Endothelial cell of umbilical vein (primary cell): ENCODE measurements around the gene ACKR3. TPM values are rescaled to one million over a fixed set of nuclear protein-coding genes. Genes with fewer than 3 reads are reported as not detected.

Experiments used
- BruUV-seq: library from RNA; stranded (reverse); fragments of 400-500 nt; replicated peaks from 2 replicates; lab custom pipeline; 2021; lab: Mats Ljungman, UMichigan
- CTCF ChIA-PET: fragments of 300-600, 350-600 bp; sonication (Branson Sonifier 250); formaldehyde crosslinking; loops from one replicate; lab custom pipeline; 2021; ENCODE audit warnings: antibody characterized with exemption, inconsistent platforms; lab: Charles Lee
- POLR2A ChIA-PET: fragments of 300-600, 350-600 bp; sonication (Branson Sonifier 250); formaldehyde crosslinking; loops from one replicate; lab custom pipeline; 2021; ENCODE audit warnings: antibody characterized with exemption, inconsistent platforms; lab: Charles Lee
- DNase-seq: peaks from one replicate; pipeline ENCODE4 v3.0.0-alpha.2; 2011; ENCODE audit warnings: low read depth, low spot score
- FAIRE-seq: peaks from 2 replicates; lab custom pipeline; 2011; peaks lifted over from hg19 to GRCh38; lab: Jason Lieb, UNC
- H2AFZ ChIP-seq: 2 replicates; pipeline ENCODE4 v1.6.0; 2012; ENCODE audit warnings: low read depth, low read length, control low read depth, inconsistent platforms
- H3K27ac ChIP-seq: 2 replicates; pipeline ENCODE4 v1.5.1; 2011; ENCODE audit warnings: low read depth, mild to moderate bottlenecking, control low read depth, low read length, moderate library complexity; ENCODE audit not compliant: insufficient read depth
- H3K27me3 ChIP-seq, 2 experiments: 2 replicates each; pipeline versions ENCODE4 v1.6.0 to v1.6.1; 2011; ENCODE audit warnings: low read length in 2 of 2, mixed read lengths in 1 of 2; ENCODE audit not compliant: control insufficient read depth in 2 of 2, insufficient read depth in 2 of 2
- H3K36me3 ChIP-seq, 2 experiments: 2 replicates in 1 of 2; 3 replicates in 1 of 2; pipeline ENCODE4 v1.5.1; 2011; ENCODE audit warnings: low read length in 2 of 2, mild to moderate bottlenecking in 1 of 2, moderate library complexity in 1 of 2; ENCODE audit not compliant: control insufficient read depth in 2 of 2, insufficient read depth in 2 of 2; ENCODE audit errors: extremely low read depth in 1 of 2
- H3K4me1 ChIP-seq: 3 replicates; pipeline ENCODE4 v1.5.1; 2011; ENCODE audit warnings: mild to moderate bottlenecking, low read length; ENCODE audit not compliant: control insufficient read depth, insufficient read depth; ENCODE audit errors: extremely low read depth
- H3K4me2 ChIP-seq: 2 replicates; pipeline ENCODE4 v1.6.1; 2011; ENCODE audit warnings: low read length, control low read depth, mixed read lengths; ENCODE audit not compliant: insufficient read depth
- H3K4me3 ChIP-seq, 3 experiments: fragments of 200-600 bp in 1 of 3; sonication (generic), shearing (Covaris generic) in 1 of 3; replicated peaks in 1 of 3; 2 replicates each; pipeline ENCODE4 v1.5.1; 2011 to 2016; ENCODE audit warnings: control low read depth in 3 of 3, low read length in 3 of 3, mild to moderate bottlenecking in 2 of 3, inconsistent platforms in 1 of 3, low read depth in 1 of 3, moderate library complexity in 1 of 3; ENCODE audit not compliant: insufficient read depth in 1 of 3
- H3K79me2 ChIP-seq: 2 replicates; pipeline ENCODE4 v1.6.0; 2012; ENCODE audit warnings: low read length, inconsistent platforms; ENCODE audit not compliant: control insufficient read depth, insufficient read depth
- H3K9ac ChIP-seq: replicated peaks from 2 replicates; pipeline ENCODE3; 2011; ENCODE audit warnings: low read length, control low read depth; ENCODE audit not compliant: insufficient read depth; ENCODE audit errors: extremely low read depth
- H3K9me1 ChIP-seq: replicated peaks from 3 replicates; pipeline ENCODE4 v1.6.0; 2011; ENCODE audit warnings: mild to moderate bottlenecking, low read length; ENCODE audit not compliant: control insufficient read depth, insufficient read depth; ENCODE audit errors: extremely low read depth
- H3K9me3 ChIP-seq: replicated peaks from 2 replicates; pipeline ENCODE4 v1.5.1; 2012; ENCODE audit warnings: low read length, inconsistent platforms; ENCODE audit not compliant: control insufficient read depth, insufficient read depth
- H4K20me1 ChIP-seq: replicated peaks from 2 replicates; pipeline ENCODE3; 2011; ENCODE audit warnings: mild to moderate bottlenecking, low read length; ENCODE audit not compliant: control insufficient read depth, insufficient read depth; ENCODE audit errors: extremely low read depth
- CTCF ChIP-seq, 2 donors: IDR thresholded peaks; 1 replicate in 1 of 2; 2 replicates in 1 of 2; pipeline ENCODE4 v1.5.1; 2011; ENCODE audit warnings: low read length in 2 of 2, mild to moderate bottlenecking in 2 of 2, moderate library complexity in 2 of 2, control low read depth in 1 of 2, inconsistent platforms in 1 of 2, low read depth in 1 of 2; ENCODE audit not compliant: insufficient read depth in 1 of 2; ENCODE audit errors: extremely low read depth in 1 of 2
- EZH2 ChIP-seq: IDR thresholded peaks from 2 replicates; pipeline ENCODE4 v1.6.1; 2012; ENCODE audit warnings: borderline replicate concordance, low read depth, mild to moderate bottlenecking, moderate library complexity, low read length, inconsistent platforms; ENCODE audit not compliant: severe bottlenecking
- FOS ChIP-seq: IDR thresholded peaks from 2 replicates; pipeline ENCODE4 v1.6.1; 2011; ENCODE audit warnings: mild to moderate bottlenecking, low read length, moderate library complexity, borderline replicate concordance; ENCODE audit not compliant: insufficient read depth
- GATA2 ChIP-seq: IDR thresholded peaks from 2 replicates; pipeline ENCODE4 v1.7.0; 2011; ENCODE audit warnings: low read depth, mild to moderate bottlenecking, moderate library complexity, mixed read lengths, low read length; ENCODE audit not compliant: insufficient read length, insufficient read depth
- JUN ChIP-seq: IDR thresholded peaks from 2 replicates; pipeline ENCODE4 v1.6.1; 2011; ENCODE audit warnings: borderline replicate concordance, low read depth; ENCODE audit not compliant: insufficient read length, insufficient read depth
- MAX ChIP-seq: IDR thresholded peaks from 2 replicates; pipeline ENCODE4 v1.6.1; 2011; ENCODE audit not compliant: insufficient read depth, insufficient read length
- MYC ChIP-seq: IDR thresholded peaks from one replicate; pipeline ENCODE4 v1.6.1; 2011; ENCODE audit warnings: mild to moderate bottlenecking, low read depth, low read length
- POLR2A ChIP-seq: IDR thresholded peaks from 2 replicates; pipeline ENCODE4 v1.6.1; 2012; ENCODE audit warnings: low read depth, mild to moderate bottlenecking, control low read depth, low read length
- POLR2AphosphoS5 ChIP-seq: IDR thresholded peaks from 2 replicates; pipeline ENCODE4 v1.6.1; 2012; ENCODE audit warnings: low read depth, mild to moderate bottlenecking, control low read depth, low read length, moderate library complexity; ENCODE audit not compliant: insufficient read depth
- dilution Hi-C: fragments of 300-500 bp; cut with MboI; formaldehyde crosslinking; loops from one replicate; pipeline ENCODE4 v1.15.0; 2019; ENCODE audit warnings: low sequenced_read_pairs; ENCODE audit not compliant: extremely low pct_ligation_motif_present
- intact Hi-C: fragments of 100-400 bp; cut with micrococcal nuclease; formaldehyde crosslinking; loops from one replicate; pipeline ENCODE4 v1.10.0; 2022
- polyA plus RNA-seq, 4 experiments: library from polyadenylated mRNA; depleted of rRNA in 3 of 4; stranded (reverse) in 3 of 4; unstranded in 1 of 4; fragments of >200 nt; gene quantifications; 2 replicates each; pipeline versions ENCODE4 v1.2.1 to v1.2.3, GENCODE V29; 2011 to 2012; ENCODE audit warnings: missing spikeins in 1 of 4
- total RNA-seq: library from RNA; stranded (reverse); gene quantifications from 2 replicates; pipeline ENCODE4 v1.2.3, GENCODE V29; 2021

ACKR3 gene
- total and polyA plus RNA-seq, 2 donors (not counting 3 experiments of a cell fraction or from before 2014, with no cell fraction given), result 31.1 to 428 TPM

GRCh38 chr2:236549165-236549564, 20.5 kb upstream of the ACKR3 start:
- Histone ChIP-seq H3K27ac (no peak overlapping the region), H3K9me1 (no peaks in the 10 kb centered on the region), H3K36me3 (no peaks in the 10 kb centered on the region), H3K4me2 (no peak overlapping the region), H2AFZ (no peak overlapping the region), H3K4me1 (no peaks in the 10 kb centered on the region), H3K9me3 (no peaks in the 10 kb centered on the region), H3K79me2 (no peaks in the 10 kb centered on the region), H3K27me3 (no peaks in the 10 kb centered on the region), H3K9ac (no peak overlapping the region), H4K20me1 (no peaks in the 10 kb centered on the region), H3K4me3 (no peak overlapping the region)
- ChIA-PET CTCF (no interaction called here), POLR2A (no interaction called here)
- TF ChIP-seq MYC (no peak), POLR2AphosphoS5 (no peak), POLR2A (no peak), JUN (no peak), EZH2 (no peak), GATA2 (no peak), CTCF (IDR thresholded peaks at IDR 0.05; ENCODE audit: extremely low read depth in 1 of 2, insufficient read depth in 1 of 2, low read depth in 1 of 2, low read length in 2 of 2) (no peak), FOS (no peak), MAX (no peak)
- DNase-seq (no peak), FAIRE-seq (no peak)
- no TSS peak for BruUV-seq
- intact Hi-C loops (no loop called here), dilution Hi-C loops (no loop called here)
